HL-60 (cell line): ENCODE results near the gene DNAH14.

Source experiments
- DNase-seq, 2 experiments: peaks; one replicate each; pipeline ENCODE4 v3.0.0-alpha.2; 2010 to 2020; ENCODE audit warnings: low read depth in 1 of 2, low spot score in 1 of 2
- H3K27ac ChIP-seq: fragments of 250-450 bp; sonication (Bioruptor Pico); replicated peaks from 2 replicates; pipeline ENCODE4 v1.5.1; 2020; ENCODE audit warnings: mild to moderate bottlenecking, moderate library complexity
- H3K27me3 ChIP-seq: fragments of 250-450 bp; sonication (Bioruptor Pico); 2 replicates; pipeline ENCODE4 v1.5.1; 2021; ENCODE audit warnings: mild to moderate bottlenecking, moderate library complexity; ENCODE audit not compliant: insufficient read depth, poor library complexity, severe bottlenecking
- H3K4me3 ChIP-seq: replicated peaks from 2 replicates; pipeline ENCODE4 v1.5.1; 2011; ENCODE audit warnings: mild to moderate bottlenecking, control low read depth, low read length; ENCODE audit not compliant: insufficient read depth
- GABPA ChIP-seq: IDR thresholded peaks from 2 replicates; pipeline ENCODE4 v1.6.1; 2012; ENCODE audit warnings: low read depth
- POLR2AphosphoS5 ChIP-seq: IDR thresholded peaks from 2 replicates; pipeline ENCODE4 v1.6.1; 2012; ENCODE audit warnings: low read depth
- SPI1 ChIP-seq: IDR thresholded peaks from 2 replicates; pipeline ENCODE4 v1.6.1; 2012; ENCODE audit warnings: low read depth, mild to moderate bottlenecking, borderline replicate concordance
- TF ChIP-seq, protein P1 (sequence below): IDR thresholded peaks from one replicate; pipeline ENCODE4 v1.5.1; 2011; ENCODE audit warnings: low read length, control low read depth, inconsistent platforms; ENCODE audit not compliant: insufficient read depth
- TF ChIP-seq, protein P2 (sequence below): IDR thresholded peaks from 2 replicates; pipeline ENCODE4 v1.6.1; 2012; ENCODE audit warnings: low read depth; ENCODE audit not compliant: insufficient replicate concordance

The DNAH14 gene

GRCh38 chr1:225437710-225438437 lies 508.4 kb downstream of the DNAH14 start:
- no peak for DNase-seq
- no peak overlapping the region for H3K4me3 ChIP-seq
- H3K27ac ChIP-seq: no peak overlapping the region
- TF ChIP-seq, protein P1, sequence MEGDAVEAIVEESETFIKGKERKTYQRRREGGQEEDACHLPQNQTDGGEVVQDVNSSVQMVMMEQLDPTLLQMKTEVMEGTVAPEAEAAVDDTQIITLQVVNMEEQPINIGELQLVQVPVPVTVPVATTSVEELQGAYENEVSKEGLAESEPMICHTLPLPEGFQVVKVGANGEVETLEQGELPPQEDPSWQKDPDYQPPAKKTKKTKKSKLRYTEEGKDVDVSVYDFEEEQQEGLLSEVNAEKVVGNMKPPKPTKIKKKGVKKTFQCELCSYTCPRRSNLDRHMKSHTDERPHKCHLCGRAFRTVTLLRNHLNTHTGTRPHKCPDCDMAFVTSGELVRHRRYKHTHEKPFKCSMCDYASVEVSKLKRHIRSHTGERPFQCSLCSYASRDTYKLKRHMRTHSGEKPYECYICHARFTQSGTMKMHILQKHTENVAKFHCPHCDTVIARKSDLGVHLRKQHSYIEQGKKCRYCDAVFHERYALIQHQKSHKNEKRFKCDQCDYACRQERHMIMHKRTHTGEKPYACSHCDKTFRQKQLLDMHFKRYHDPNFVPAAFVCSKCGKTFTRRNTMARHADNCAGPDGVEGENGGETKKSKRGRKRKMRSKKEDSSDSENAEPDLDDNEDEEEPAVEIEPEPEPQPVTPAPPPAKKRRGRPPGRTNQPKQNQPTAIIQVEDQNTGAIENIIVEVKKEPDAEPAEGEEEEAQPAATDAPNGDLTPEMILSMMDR: no peak
- no peak for TF ChIP-seq SPI1
- TF ChIP-seq, protein P2, sequence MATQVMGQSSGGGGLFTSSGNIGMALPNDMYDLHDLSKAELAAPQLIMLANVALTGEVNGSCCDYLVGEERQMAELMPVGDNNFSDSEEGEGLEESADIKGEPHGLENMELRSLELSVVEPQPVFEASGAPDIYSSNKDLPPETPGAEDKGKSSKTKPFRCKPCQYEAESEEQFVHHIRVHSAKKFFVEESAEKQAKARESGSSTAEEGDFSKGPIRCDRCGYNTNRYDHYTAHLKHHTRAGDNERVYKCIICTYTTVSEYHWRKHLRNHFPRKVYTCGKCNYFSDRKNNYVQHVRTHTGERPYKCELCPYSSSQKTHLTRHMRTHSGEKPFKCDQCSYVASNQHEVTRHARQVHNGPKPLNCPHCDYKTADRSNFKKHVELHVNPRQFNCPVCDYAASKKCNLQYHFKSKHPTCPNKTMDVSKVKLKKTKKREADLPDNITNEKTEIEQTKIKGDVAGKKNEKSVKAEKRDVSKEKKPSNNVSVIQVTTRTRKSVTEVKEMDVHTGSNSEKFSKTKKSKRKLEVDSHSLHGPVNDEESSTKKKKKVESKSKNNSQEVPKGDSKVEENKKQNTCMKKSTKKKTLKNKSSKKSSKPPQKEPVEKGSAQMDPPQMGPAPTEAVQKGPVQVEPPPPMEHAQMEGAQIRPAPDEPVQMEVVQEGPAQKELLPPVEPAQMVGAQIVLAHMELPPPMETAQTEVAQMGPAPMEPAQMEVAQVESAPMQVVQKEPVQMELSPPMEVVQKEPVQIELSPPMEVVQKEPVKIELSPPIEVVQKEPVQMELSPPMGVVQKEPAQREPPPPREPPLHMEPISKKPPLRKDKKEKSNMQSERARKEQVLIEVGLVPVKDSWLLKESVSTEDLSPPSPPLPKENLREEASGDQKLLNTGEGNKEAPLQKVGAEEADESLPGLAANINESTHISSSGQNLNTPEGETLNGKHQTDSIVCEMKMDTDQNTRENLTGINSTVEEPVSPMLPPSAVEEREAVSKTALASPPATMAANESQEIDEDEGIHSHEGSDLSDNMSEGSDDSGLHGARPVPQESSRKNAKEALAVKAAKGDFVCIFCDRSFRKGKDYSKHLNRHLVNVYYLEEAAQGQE: no peak
- no peak for TF ChIP-seq POLR2AphosphoS5
- no peak for TF ChIP-seq GABPA
- H3K27me3 ChIP-seq: no peaks in the 10 kb centered on the region

- no peak overlapping the region for H3K4me3 ChIP-seq
- no peaks in the 10 kb centered on the region for H3K27me3 ChIP-seq
- TF ChIP-seq SPI1: no peak
- TF ChIP-seq, protein P2: no peak
- no peak for TF ChIP-seq GABPA
- TF ChIP-seq, protein P1: no peak
- no peak for TF ChIP-seq POLR2AphosphoS5
- H3K27ac ChIP-seq: no peak overlapping the region
- DNase-seq: no peak
Measured at GRCh38 chr1:225440380-225441221, 511.1 kb downstream of the DNAH14 start.

- H3K27ac ChIP-seq: no peak overlapping the region
- no peak overlapping the region for H3K4me3 ChIP-seq
- no peak for TF ChIP-seq POLR2AphosphoS5
- TF ChIP-seq, protein P1: no peak
- TF ChIP-seq GABPA: no peak
- TF ChIP-seq, protein P2: no peak
- no peak for TF ChIP-seq SPI1
- no peak for DNase-seq
- H3K27me3 ChIP-seq: no peaks in the 10 kb centered on the region
Measured at GRCh38 chr1:225441314-225442122, 512.0 kb downstream of the DNAH14 start.
